ENCODE data around the gene MRPL50. TPM values are rescaled to one million over a fixed set of nuclear protein-coding genes. Genes with fewer than 3 reads are reported as not detected.
A peak's percentile ranks its signal among the peaks of the same experiment; 100 is the strongest.

MRPL50 gene
- polyA plus RNA-seq, 1 experiment: 3.9 TPM

GRCh38 chr9:101409079-101409477, 10.7 kb upstream of the MRPL50 start:
- Histone ChIP-seq H3K4me3 (ENCODE audit: low read depth, low read length) (no peak overlapping the region), H3K36me3 (ENCODE audit: control insufficient read depth, insufficient read depth, low read length) (peaks cover 11% of the 10 kb centered on the region), H3K27me3 (ENCODE audit: control insufficient read depth, insufficient read depth, low read length) (no peaks in the 10 kb centered on the region)
- TF ChIP-seq, protein P1, sequence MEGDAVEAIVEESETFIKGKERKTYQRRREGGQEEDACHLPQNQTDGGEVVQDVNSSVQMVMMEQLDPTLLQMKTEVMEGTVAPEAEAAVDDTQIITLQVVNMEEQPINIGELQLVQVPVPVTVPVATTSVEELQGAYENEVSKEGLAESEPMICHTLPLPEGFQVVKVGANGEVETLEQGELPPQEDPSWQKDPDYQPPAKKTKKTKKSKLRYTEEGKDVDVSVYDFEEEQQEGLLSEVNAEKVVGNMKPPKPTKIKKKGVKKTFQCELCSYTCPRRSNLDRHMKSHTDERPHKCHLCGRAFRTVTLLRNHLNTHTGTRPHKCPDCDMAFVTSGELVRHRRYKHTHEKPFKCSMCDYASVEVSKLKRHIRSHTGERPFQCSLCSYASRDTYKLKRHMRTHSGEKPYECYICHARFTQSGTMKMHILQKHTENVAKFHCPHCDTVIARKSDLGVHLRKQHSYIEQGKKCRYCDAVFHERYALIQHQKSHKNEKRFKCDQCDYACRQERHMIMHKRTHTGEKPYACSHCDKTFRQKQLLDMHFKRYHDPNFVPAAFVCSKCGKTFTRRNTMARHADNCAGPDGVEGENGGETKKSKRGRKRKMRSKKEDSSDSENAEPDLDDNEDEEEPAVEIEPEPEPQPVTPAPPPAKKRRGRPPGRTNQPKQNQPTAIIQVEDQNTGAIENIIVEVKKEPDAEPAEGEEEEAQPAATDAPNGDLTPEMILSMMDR (IDR thresholded peaks at IDR 0.05; ENCODE audit: insufficient read depth, low read depth, low read length): no peak
- ChIA-PET POLR2A (no interaction called here), CTCF (interaction anchor here (0.6 kb wide), 1 partner anchor 157 kb away, joined by 3 read pairs; no protein-coding TSS in a partner anchor)
- no peak for DNase-seq (ENCODE audit: low read depth)

DNA sequence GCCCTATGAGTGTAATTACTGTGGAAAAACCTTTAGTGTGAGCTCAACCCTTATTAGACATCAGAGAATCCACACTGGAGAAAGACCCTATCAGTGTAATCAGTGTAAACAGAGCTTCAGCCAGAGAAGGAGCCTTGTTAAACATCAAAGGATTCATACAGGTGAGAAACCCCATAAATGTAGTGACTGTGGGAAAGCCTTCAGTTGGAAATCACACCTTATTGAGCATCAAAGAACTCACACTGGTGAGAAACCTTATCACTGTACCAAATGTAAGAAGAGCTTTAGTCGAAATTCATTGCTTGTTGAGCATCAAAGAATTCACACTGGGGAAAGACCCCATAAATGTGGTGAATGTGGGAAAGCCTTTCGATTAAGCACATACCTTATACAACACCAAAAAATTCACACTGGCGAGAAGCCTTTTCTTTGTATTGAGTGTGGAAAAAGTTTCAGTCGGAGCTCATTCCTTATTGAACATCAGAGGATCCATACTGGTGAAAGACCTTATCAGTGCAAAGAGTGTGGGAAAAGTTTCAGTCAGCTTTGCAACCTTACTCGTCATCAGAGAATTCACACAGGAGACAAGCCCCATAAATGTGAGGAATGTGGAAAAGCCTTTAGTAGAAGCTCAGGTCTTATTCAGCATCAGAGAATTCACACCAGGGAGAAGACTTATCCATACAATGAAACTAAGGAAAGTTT, 10.1 kb upstream of the MRPL50 start:
- CTCF ChIA-PET: interaction anchor here (0.6 kb wide), 2 partner anchors 26 to 158 kb away, joined by 3 read pairs; no protein-coding TSS in a partner anchor
- Histone ChIP-seq H3K4me3 (ENCODE audit: low read depth, low read length) (no peak overlapping the region), H3K36me3 (ENCODE audit: control insufficient read depth, insufficient read depth, low read length) (peaks cover 11% of the 10 kb centered on the region), H3K27me3 (ENCODE audit: control insufficient read depth, insufficient read depth, low read length) (no peaks in the 10 kb centered on the region)
- POLR2A ChIA-PET: no interaction called here
- TF ChIP-seq, protein P1 (IDR thresholded peaks at IDR 0.05; ENCODE audit: insufficient read depth, low read depth, low read length): no peak
- no peak for DNase-seq (ENCODE audit: low read depth)

- TF ChIP-seq, protein P1 (IDR thresholded peaks at IDR 0.05; ENCODE audit: insufficient read depth, low read depth, low read length): no peak
- Histone ChIP-seq H3K36me3 (ENCODE audit: control insufficient read depth, insufficient read depth, low read length) (peaks cover 18% of the 10 kb centered on the region), H3K4me3 (ENCODE audit: low read depth, low read length) (no peak overlapping the region), H3K27me3 (ENCODE audit: control insufficient read depth, insufficient read depth, low read length) (no peaks in the 10 kb centered on the region)
- no peak for DNase-seq (ENCODE audit: low read depth)
- ChIA-PET CTCF (interaction anchor here (1.2 kb wide), 1 partner anchor 45 kb away, joined by 4 read pairs; no protein-coding TSS in a partner anchor), POLR2A (no interaction called here)
Observed at GRCh38 chr9:101403516-101404285, 5.3 kb upstream of the MRPL50 start.

DNA sequence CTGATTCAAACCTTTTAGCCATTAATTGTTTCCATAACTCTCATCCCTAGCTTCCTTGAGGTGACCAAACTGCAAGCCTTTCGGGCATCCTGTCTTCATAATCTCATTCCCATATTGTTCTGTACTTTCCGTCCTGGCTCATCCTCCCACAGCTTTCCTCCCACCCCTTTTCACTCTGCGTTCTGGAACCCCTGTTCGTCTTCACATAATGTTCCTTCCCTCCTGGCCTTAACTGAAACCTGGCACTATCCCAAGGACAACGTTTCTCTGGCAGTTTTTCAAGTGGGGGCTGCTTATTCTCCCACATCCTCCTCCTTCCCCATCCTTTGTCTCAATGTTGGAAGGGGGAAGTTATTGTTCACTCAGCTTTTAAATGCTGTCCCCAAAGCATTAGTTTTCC, 1.7 kb upstream of the MRPL50 start:
- Histone ChIP-seq H3K4me3 (ENCODE audit: low read depth, low read length) (peak overlapping the region; percentile 7; the same call in 1 of the 2 replicates), H3K36me3 (ENCODE audit: control insufficient read depth, insufficient read depth, low read length) (peaks cover 8% of the 10 kb centered on the region), H3K27me3 (ENCODE audit: control insufficient read depth, insufficient read depth, low read length) (no peaks in the 10 kb centered on the region)
- no peak for DNase-seq (ENCODE audit: low read depth)
- POLR2A ChIA-PET: no interaction called here
- CTCF ChIA-PET: interaction anchor here (4.4 kb wide), 1 partner anchor 12 kb away, joined by 19 read pairs; no protein-coding TSS in a partner anchor
- TF ChIP-seq, protein P1 (IDR thresholded peaks at IDR 0.05; ENCODE audit: insufficient read depth, low read depth, low read length): no peak

GRCh38 chr9:101399643-101399970, 1.2 kb upstream of the MRPL50 start:
- POLR2A ChIA-PET: no interaction called here
- H3K4me3 ChIP-seq (ENCODE audit: low read depth, low read length): peak overlapping the region; percentile 68
- no peaks in the 10 kb centered on the region for H3K27me3 ChIP-seq (ENCODE audit: control insufficient read depth, insufficient read depth, low read length)
- DNase-seq (ENCODE audit: low read depth): no peak
- CTCF ChIA-PET: interaction anchor here (4.4 kb wide), 1 partner anchor 11 kb away, joined by 19 read pairs; no protein-coding TSS in a partner anchor
- TF ChIP-seq, protein P1 (IDR thresholded peaks at IDR 0.05; ENCODE audit: insufficient read depth, low read depth, low read length): no peak
- H3K36me3 ChIP-seq (ENCODE audit: control insufficient read depth, insufficient read depth, low read length): peaks cover 8% of the 10 kb centered on the region

Data from BJ (cell line).